Keratinocyte (primary cell): Measurements from ENCODE around the gene HIPK1. TPM values are rescaled to one million over a fixed set of nuclear protein-coding genes. Genes with fewer than 3 reads are reported as not detected.

Experiments
- DNase-seq: peaks from one replicate; pipeline ENCODE4 v3.0.0-alpha.2; 2011; ENCODE audit warnings: low read depth, missing footprints, low spot score
- FAIRE-seq: peaks from 2 replicates; lab custom pipeline; 2011; peaks lifted over from hg19 to GRCh38; lab: Jason Lieb, UNC
- H2AFZ ChIP-seq: 2 replicates; pipeline ENCODE4 v1.6.0; 2012; ENCODE audit warnings: low read length, control low read depth, inconsistent platforms; ENCODE audit not compliant: control insufficient read depth
- H3K27ac ChIP-seq: 2 replicates; pipeline ENCODE4 v1.5.1; 2011; ENCODE audit warnings: low read length; ENCODE audit not compliant: control insufficient read depth, insufficient read depth
- H3K27me3 ChIP-seq: 3 replicates; pipeline ENCODE4 v1.6.0; 2011; ENCODE audit warnings: low read length; ENCODE audit not compliant: control insufficient read depth, insufficient read depth; ENCODE audit errors: extremely low read depth
- H3K36me3 ChIP-seq, 2 experiments: 2 replicates in 1 of 2; 3 replicates in 1 of 2; pipeline ENCODE4 v1.5.1; 2011; ENCODE audit warnings: low read length in 2 of 2, mild to moderate bottlenecking in 1 of 2; ENCODE audit not compliant: control insufficient read depth in 2 of 2, insufficient read depth in 2 of 2; ENCODE audit errors: extremely low read depth in 1 of 2
- H3K4me1 ChIP-seq: 3 replicates; pipeline ENCODE4 v1.5.1; 2011; ENCODE audit warnings: low read length; ENCODE audit not compliant: control insufficient read depth, insufficient read depth; ENCODE audit errors: extremely low read depth
- H3K4me2 ChIP-seq: 3 replicates; pipeline ENCODE4 v1.6.0; 2011; ENCODE audit warnings: low read depth, low read length; ENCODE audit not compliant: control insufficient read depth, insufficient read depth; ENCODE audit errors: extremely low read depth
- H3K4me3 ChIP-seq, 3 experiments: fragments of 200-600 bp in 1 of 3; sonication (generic) in 1 of 3; 2 replicates in 2 of 3; 3 replicates in 1 of 3; pipeline ENCODE4 v1.5.1; 2011 to 2016; ENCODE audit warnings: low read length in 3 of 3, mild to moderate bottlenecking in 3 of 3, control low read depth in 2 of 3, inconsistent platforms in 1 of 3, low read depth in 1 of 3, mixed read lengths in 1 of 3, mixed run types in 1 of 3, moderate library complexity in 1 of 3; ENCODE audit not compliant: control insufficient read depth in 2 of 3, insufficient read depth in 2 of 3; ENCODE audit errors: extremely low read depth in 1 of 3
- H3K79me2 ChIP-seq: 2 replicates; pipeline ENCODE4 v1.6.0; 2012; ENCODE audit warnings: low read length; ENCODE audit not compliant: control insufficient read depth, insufficient read depth
- H3K9ac ChIP-seq: 3 replicates; pipeline ENCODE4 v1.6.0; 2011; ENCODE audit warnings: low read length; ENCODE audit not compliant: control insufficient read depth, insufficient read depth; ENCODE audit errors: extremely low read depth
- H3K9me1 ChIP-seq: 3 replicates; pipeline ENCODE4 v1.6.0; 2011; ENCODE audit warnings: low read length; ENCODE audit not compliant: control insufficient read depth, insufficient read depth; ENCODE audit errors: extremely low read depth
- H3K9me3 ChIP-seq: 2 replicates; pipeline ENCODE4 v1.5.1; 2012; ENCODE audit warnings: low read depth, low read length; ENCODE audit not compliant: control insufficient read depth
- H4K20me1 ChIP-seq: 3 replicates; pipeline ENCODE4 v1.6.0; 2011; ENCODE audit warnings: low read length; ENCODE audit not compliant: control insufficient read depth, insufficient read depth; ENCODE audit errors: extremely low read depth
- CTCF ChIP-seq, 3 experiments: IDR thresholded peaks in 1 of 3; conservative IDR thresholded peaks in 1 of 3; optimal IDR thresholded peaks in 1 of 3; 2 replicates in 2 of 3; 3 replicates in 1 of 3; pipeline versions ENCODE3 to v1.5.1; 2011; ENCODE audit warnings: low read length in 3 of 3, mild to moderate bottlenecking in 3 of 3, moderate library complexity in 2 of 3, control low read depth in 1 of 3, inconsistent platforms in 1 of 3; ENCODE audit not compliant: insufficient read depth in 2 of 3; ENCODE audit errors: extremely low read depth in 1 of 3
- EZH2 ChIP-seq: IDR thresholded peaks from one replicate; pipeline ENCODE4 v1.6.1; 2012; ENCODE audit warnings: inconsistent platforms, mild to moderate bottlenecking, low read length, moderate library complexity
- dilution Hi-C: fragments of 300-500 bp; cut with MboI; formaldehyde crosslinking; loops from one replicate; pipeline ENCODE4 v1.7.0; 2020; ENCODE audit warnings: low sequenced_read_pairs; ENCODE audit not compliant: extremely low pct_ligation_motif_present
- polyA plus RNA-seq, 5 experiments: library from polyadenylated mRNA; depleted of rRNA in 3 of 5; stranded (reverse) in 3 of 5; stranded (forward) in 1 of 5; unstranded in 1 of 5; fragments of >200 nt; gene quantifications; 1 replicate in 1 of 5; 2 replicates in 3 of 5; 3 replicates in 1 of 5; pipeline versions ENCODE4 v1.2.1 to v1.2.3, GENCODE V29; 2011 to 2012; ENCODE audit warnings: missing spikeins in 2 of 5, low read depth in 1 of 5, low replicate concordance in 1 of 5

Gene HIPK1
- polyA plus RNA-seq, 1 donor (not counting 4 experiments of a cell fraction or from before 2014, with no cell fraction given): 19.9 TPM

GRCh38 chr1:113991467-113991997 lies 62.4 kb downstream of the HIPK1 start:
- Histone ChIP-seq H3K4me1 (no peaks in the 10 kb centered on the region), H3K9me1 (no peaks in the 10 kb centered on the region), H3K27me3 (no peaks in the 10 kb centered on the region), H2AFZ (no peak overlapping the region), H4K20me1 (no peaks in the 10 kb centered on the region), H3K4me3 (no peak overlapping the region), H3K79me2 (no peaks in the 10 kb centered on the region), H3K36me3 (no peaks in the 10 kb centered on the region), H3K27ac (no peak overlapping the region), H3K4me2 (no peak overlapping the region), H3K9ac (no peak overlapping the region), H3K9me3 (peaks cover 4% of the 10 kb centered on the region)
- FAIRE-seq (no peak), DNase-seq (no peak)
- dilution Hi-C loops: no loop called here
- no peak for TF ChIP-seq EZH2

GRCh38 chr1:113993072-113993471 lies 63.9 kb downstream of the HIPK1 start:
- H3K36me3 ChIP-seq: no peaks in the 10 kb centered on the region
- no peak for TF ChIP-seq CTCF (optimal IDR thresholded peaks at IDR 0.05 in 1 of 3, IDR thresholded peaks at IDR 0.05 in 1 of 3, conservative IDR thresholded peaks at IDR 0.05 in 1 of 3; ENCODE audit: extremely low read depth in 1 of 3, insufficient read depth in 2 of 3, low read length in 3 of 3)
- no peaks in the 10 kb centered on the region for H3K9me1 ChIP-seq
- H2AFZ ChIP-seq: no peak overlapping the region
- no peak overlapping the region for H3K9ac ChIP-seq
- no peak overlapping the region for H3K27ac ChIP-seq
- H3K4me1 ChIP-seq: no peaks in the 10 kb centered on the region
- H3K4me2 ChIP-seq: no peak overlapping the region
- FAIRE-seq: no peak
- peaks cover 4% of the 10 kb centered on the region for H3K9me3 ChIP-seq
- H3K79me2 ChIP-seq: no peaks in the 10 kb centered on the region
- dilution Hi-C loops: no loop called here
- H3K4me3 ChIP-seq: no peak overlapping the region
- H4K20me1 ChIP-seq: no peaks in the 10 kb centered on the region
- no peak for DNase-seq
- no peaks in the 10 kb centered on the region for H3K27me3 ChIP-seq

GRCh38 chr1:113993766-113994165 lies 64.6 kb downstream of the HIPK1 start:
- Histone ChIP-seq H3K9me3 (peaks cover 4% of the 10 kb centered on the region), H4K20me1 (no peaks in the 10 kb centered on the region), H3K9me1 (no peaks in the 10 kb centered on the region), H3K79me2 (no peaks in the 10 kb centered on the region), H3K27ac (no peak overlapping the region), H3K9ac (no peak overlapping the region), H3K4me3 (no peak overlapping the region), H3K36me3 (no peaks in the 10 kb centered on the region), H3K27me3 (no peaks in the 10 kb centered on the region), H2AFZ (no peak overlapping the region), H3K4me1 (no peaks in the 10 kb centered on the region), H3K4me2 (no peak overlapping the region)
- DNase-seq (no peak), FAIRE-seq (no peak)
- no peak for TF ChIP-seq EZH2
- dilution Hi-C loops: no loop called here
